Fibroblast of lung (primary cell): ENCODE measurements around the gene SPEN. TPM values are rescaled to one million over a fixed set of nuclear protein-coding genes. Genes with fewer than 3 reads are reported as not detected.

ENCODE experiments used
- DNase-seq, 2 donors: peaks; one replicate each; pipeline versions ENCODE4 v3.0.0 to v3.0.0-alpha.2; 2010; ENCODE audit warnings: low read depth in 2 of 2
- H2AFZ ChIP-seq: 2 replicates; pipeline ENCODE4 v1.5.1; 2012; ENCODE audit warnings: low read length, control low read depth, inconsistent platforms
- H3K27ac ChIP-seq: 2 replicates; pipeline ENCODE4 v1.5.1; 2011; ENCODE audit warnings: low read length, control low read depth; ENCODE audit not compliant: insufficient read depth
- H3K27me3 ChIP-seq: 2 replicates; pipeline ENCODE4 v1.5.1; 2011; ENCODE audit warnings: mild to moderate bottlenecking, low read length; ENCODE audit not compliant: control insufficient read depth, insufficient read depth
- H3K36me3 ChIP-seq: 2 replicates; pipeline ENCODE4 v1.5.1; 2011; ENCODE audit warnings: low read length; ENCODE audit not compliant: control insufficient read depth, insufficient read depth
- H3K4me1 ChIP-seq: 2 replicates; pipeline ENCODE4 v1.5.1; 2011; ENCODE audit warnings: low read length; ENCODE audit not compliant: control insufficient read depth, insufficient read depth; ENCODE audit errors: extremely low read depth
- H3K4me2 ChIP-seq: 2 replicates; pipeline ENCODE4 v1.5.1; 2011; ENCODE audit warnings: low read length, control low read depth; ENCODE audit not compliant: insufficient read depth; ENCODE audit errors: extremely low read depth
- H3K4me3 ChIP-seq, 4 experiments: fragments of 200-600 bp in 1 of 4; sonication (generic) in 1 of 4; replicated peaks in 1 of 4; 2 replicates each; pipeline ENCODE4 v1.5.1; 2011 to 2016; ENCODE audit warnings: low read length in 4 of 4, low read depth in 3 of 4, mild to moderate bottlenecking in 3 of 4, control low read depth in 2 of 4, inconsistent platforms in 1 of 4, mixed read lengths in 1 of 4; ENCODE audit not compliant: insufficient read depth in 1 of 4; ENCODE audit errors: control extremely low read depth in 1 of 4
- H3K79me2 ChIP-seq: 2 replicates; pipeline ENCODE4 v1.5.1; 2012; ENCODE audit warnings: mild to moderate bottlenecking, low read length, inconsistent platforms; ENCODE audit not compliant: control insufficient read depth, insufficient read depth
- H3K9ac ChIP-seq: 2 replicates; pipeline ENCODE4 v1.5.1; 2011; ENCODE audit warnings: mild to moderate bottlenecking, low read length, control low read depth; ENCODE audit not compliant: insufficient read depth
- H3K9me3 ChIP-seq: 2 replicates; pipeline ENCODE4 v1.5.1; 2012; ENCODE audit warnings: low read depth, low read length; ENCODE audit not compliant: control insufficient read depth, insufficient read depth
- H4K20me1 ChIP-seq: 2 replicates; pipeline ENCODE4 v1.5.1; 2011; ENCODE audit warnings: low read length; ENCODE audit not compliant: control insufficient read depth, insufficient read depth; ENCODE audit errors: extremely low read depth
- EZH2 ChIP-seq: IDR thresholded peaks from 2 replicates; pipeline ENCODE4 v1.5.1; 2012; ENCODE audit warnings: low read length, control low read depth, mild to moderate bottlenecking; ENCODE audit errors: missing control alignments
- polyA plus RNA-seq, 2 donors: library from polyadenylated mRNA; depleted of rRNA in 1 of 2; stranded (reverse) in 1 of 2; unstranded in 1 of 2; fragments of >200 nt; gene quantifications; 2 replicates each; pipeline ENCODE4 v1.2.1, GENCODE V29; 2011 to 2012; ENCODE audit warnings: missing spikeins in 1 of 2
- total RNA-seq: library from RNA; depleted of rRNA; stranded (reverse); fragments of >200 nt; gene quantifications from 2 replicates; pipeline ENCODE4 v1.2.1, GENCODE V29; 2014
- TF ChIP-seq, protein P1 (sequence below), 2 donors: IDR thresholded peaks in 1 of 2; conservative IDR thresholded peaks in 1 of 2; 1 replicate in 1 of 2; 2 replicates in 1 of 2; pipeline ENCODE4 v1.5.1; 2011 to 2012; ENCODE audit warnings: low read length in 2 of 2, control low read depth in 1 of 2, inconsistent platforms in 1 of 2, low read depth in 1 of 2, mild to moderate bottlenecking in 1 of 2

SPEN gene
- total and polyA plus RNA-seq, 2 donors (not counting 1 experiment from before 2014, with no cell fraction given): 5.1 to 11.9 TPM

DNA sequence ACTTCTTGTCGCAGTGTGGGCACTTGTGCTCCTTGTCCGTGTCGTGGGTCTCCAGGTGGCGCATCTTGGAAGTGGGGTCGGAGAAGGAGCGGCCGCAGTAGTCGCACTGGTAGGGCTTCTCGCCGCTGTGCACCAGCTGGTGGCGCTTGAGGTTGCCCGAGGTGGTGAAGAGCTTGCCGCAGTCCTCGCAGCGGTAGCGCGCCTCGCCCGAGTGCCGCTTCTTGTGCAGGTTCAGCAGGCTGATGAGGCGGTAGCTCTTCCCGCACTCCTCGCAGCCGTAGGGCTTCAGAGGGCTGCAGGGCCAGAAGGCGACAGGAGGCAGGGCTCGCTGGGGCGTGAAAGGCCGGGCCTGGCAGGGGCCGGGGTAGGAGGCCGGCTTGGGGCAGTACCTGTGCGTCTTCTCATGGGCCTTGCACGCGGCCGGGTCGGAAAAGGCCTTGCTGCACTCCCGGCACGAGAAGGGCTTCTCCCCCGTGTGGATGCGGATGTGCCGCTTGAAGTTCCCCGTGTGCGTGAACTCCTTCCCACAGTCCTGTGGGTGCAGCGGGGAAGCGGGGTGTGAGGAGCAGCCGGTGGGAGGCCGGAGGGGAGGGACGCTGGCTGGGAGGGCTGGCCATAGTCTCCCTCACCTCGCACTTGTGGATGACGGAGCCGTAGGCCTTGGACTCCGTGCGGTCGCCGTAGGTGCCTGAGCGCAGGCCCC lies 97.0 kb downstream of the SPEN start:
- H3K4me2 ChIP-seq: no peak overlapping the region
- H3K4me1 ChIP-seq: peaks cover 14% of the 10 kb centered on the region
- no peaks in the 10 kb centered on the region for H4K20me1 ChIP-seq
- H3K27me3 ChIP-seq: no peaks in the 10 kb centered on the region
- H3K4me3 ChIP-seq: no peak overlapping the region
- H3K9me3 ChIP-seq: no peaks in the 10 kb centered on the region
- H3K27ac ChIP-seq: no peak overlapping the region
- DNase-seq: no peak
- H3K79me2 ChIP-seq: peaks cover 20% of the 10 kb centered on the region
- H3K9ac ChIP-seq: no peak overlapping the region
- TF ChIP-seq, protein P1, sequence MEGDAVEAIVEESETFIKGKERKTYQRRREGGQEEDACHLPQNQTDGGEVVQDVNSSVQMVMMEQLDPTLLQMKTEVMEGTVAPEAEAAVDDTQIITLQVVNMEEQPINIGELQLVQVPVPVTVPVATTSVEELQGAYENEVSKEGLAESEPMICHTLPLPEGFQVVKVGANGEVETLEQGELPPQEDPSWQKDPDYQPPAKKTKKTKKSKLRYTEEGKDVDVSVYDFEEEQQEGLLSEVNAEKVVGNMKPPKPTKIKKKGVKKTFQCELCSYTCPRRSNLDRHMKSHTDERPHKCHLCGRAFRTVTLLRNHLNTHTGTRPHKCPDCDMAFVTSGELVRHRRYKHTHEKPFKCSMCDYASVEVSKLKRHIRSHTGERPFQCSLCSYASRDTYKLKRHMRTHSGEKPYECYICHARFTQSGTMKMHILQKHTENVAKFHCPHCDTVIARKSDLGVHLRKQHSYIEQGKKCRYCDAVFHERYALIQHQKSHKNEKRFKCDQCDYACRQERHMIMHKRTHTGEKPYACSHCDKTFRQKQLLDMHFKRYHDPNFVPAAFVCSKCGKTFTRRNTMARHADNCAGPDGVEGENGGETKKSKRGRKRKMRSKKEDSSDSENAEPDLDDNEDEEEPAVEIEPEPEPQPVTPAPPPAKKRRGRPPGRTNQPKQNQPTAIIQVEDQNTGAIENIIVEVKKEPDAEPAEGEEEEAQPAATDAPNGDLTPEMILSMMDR (conservative IDR thresholded peaks at IDR 0.05 in 1 of 2, IDR thresholded peaks at IDR 0.05 in 1 of 2; ENCODE audit: low read depth in 1 of 2, low read length in 2 of 2): no peak
- no peak for TF ChIP-seq EZH2
- H2AFZ ChIP-seq: no peak overlapping the region
- H3K36me3 ChIP-seq: peaks cover 49% of the 10 kb centered on the region

DNA sequence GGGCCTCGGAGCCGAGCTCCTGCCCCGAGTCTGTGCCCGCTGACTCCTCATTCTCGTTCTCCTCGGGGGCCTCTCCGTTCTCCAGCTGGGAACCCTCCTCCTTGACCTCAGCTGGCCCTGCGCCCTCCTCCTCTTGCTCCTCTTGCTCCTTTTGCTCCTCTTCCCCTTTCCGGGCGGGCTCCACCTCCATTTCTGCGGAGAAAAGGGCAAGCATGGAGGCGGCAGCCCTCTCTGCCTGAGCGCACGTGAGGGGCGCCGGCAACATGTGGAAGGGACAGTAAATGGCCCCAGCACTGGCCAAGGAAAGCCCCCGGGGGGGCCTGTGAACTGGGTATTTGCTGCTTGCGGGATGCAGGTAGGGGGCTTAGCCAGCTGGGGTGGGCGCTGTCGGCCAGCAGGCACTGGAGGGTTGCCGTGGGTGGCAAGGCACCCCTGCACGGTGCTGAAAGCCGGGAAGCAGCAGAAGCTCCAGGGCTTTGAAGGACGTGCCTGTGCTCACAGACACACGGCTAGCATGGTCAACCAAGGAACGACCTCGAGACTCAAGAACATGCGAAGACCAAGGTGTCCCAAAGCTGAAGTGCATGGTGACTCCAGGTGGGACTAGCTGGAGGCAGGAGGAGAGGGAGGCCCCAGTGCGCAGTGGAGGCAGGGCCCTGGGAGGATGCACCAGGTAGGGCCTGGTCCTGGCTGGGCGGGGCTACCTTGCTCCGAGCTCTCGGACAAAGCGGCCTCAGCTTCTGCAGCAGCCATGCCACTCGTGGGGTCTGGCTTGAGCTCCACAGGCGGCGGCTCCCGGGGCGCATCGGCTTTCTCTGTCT lies 97.7 kb downstream of the SPEN start:
- DNase-seq: no peak
- TF ChIP-seq EZH2: no peak
- TF ChIP-seq, protein P1 (conservative IDR thresholded peaks at IDR 0.05 in 1 of 2, IDR thresholded peaks at IDR 0.05 in 1 of 2; ENCODE audit: low read depth in 1 of 2, low read length in 2 of 2): no peak
- Histone ChIP-seq H3K4me1 (peaks cover 16% of the 10 kb centered on the region), H3K4me3 (no peak overlapping the region), H3K9me3 (no peaks in the 10 kb centered on the region), H4K20me1 (no peaks in the 10 kb centered on the region), H2AFZ (no peak overlapping the region), H3K27me3 (no peaks in the 10 kb centered on the region), H3K27ac (no peak overlapping the region), H3K79me2 (peaks cover 22% of the 10 kb centered on the region), H3K4me2 (no peak overlapping the region), H3K36me3 (peaks cover 49% of the 10 kb centered on the region), H3K9ac (no peak overlapping the region)

DNA sequence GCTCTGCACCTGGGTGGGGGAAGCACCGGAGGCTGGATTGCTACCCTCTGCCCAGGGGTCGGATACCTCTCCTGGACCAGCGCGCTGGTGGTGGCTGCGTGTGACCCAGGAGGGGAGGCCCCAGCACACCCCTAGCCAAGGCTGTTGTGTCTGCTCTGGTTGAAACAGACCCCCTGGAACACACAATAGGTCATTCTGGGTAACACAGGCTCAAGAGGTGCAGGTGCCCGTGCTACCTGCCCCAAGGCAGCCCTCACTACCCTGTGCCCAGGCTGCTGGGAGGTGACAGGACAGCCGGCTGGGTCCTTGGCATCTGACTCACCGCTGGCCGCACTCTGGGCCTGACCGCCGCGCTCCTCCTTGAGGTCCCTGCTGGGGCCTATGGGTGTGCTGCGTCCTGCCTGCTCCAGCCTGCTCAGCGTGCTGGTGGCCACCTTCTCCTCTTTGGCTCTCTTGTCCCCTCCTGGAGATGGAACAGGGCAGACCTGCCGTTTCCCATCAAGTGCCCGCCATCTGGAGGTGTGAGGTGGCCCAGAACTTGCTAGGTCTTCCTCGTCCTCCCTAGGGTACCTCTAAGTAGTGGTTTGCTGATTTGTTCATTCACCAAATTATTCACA lies 98.4 kb downstream of the SPEN start:
- H3K79me2 ChIP-seq: peaks cover 28% of the 10 kb centered on the region
- H3K9me3 ChIP-seq: no peaks in the 10 kb centered on the region
- H3K9ac ChIP-seq: no peak overlapping the region
- no peaks in the 10 kb centered on the region for H4K20me1 ChIP-seq
- TF ChIP-seq EZH2: no peak
- TF ChIP-seq, protein P1 (conservative IDR thresholded peaks at IDR 0.05 in 1 of 2, IDR thresholded peaks at IDR 0.05 in 1 of 2; ENCODE audit: low read depth in 1 of 2, low read length in 2 of 2): no peak
- no peak overlapping the region for H3K27ac ChIP-seq
- DNase-seq: no peak
- peaks cover 23% of the 10 kb centered on the region for H3K4me1 ChIP-seq
- H3K27me3 ChIP-seq: no peaks in the 10 kb centered on the region
- peaks cover 49% of the 10 kb centered on the region for H3K36me3 ChIP-seq
- no peak overlapping the region for H3K4me3 ChIP-seq
- H3K4me2 ChIP-seq: no peak overlapping the region
- no peak overlapping the region for H2AFZ ChIP-seq
